Skeletal muscle cell (primary cell): ENCODE measurements around the gene HDC.

Source experiments
- DNase-seq: peaks from one replicate; pipeline ENCODE4 v3.0.0-alpha.2; 2010; ENCODE audit warnings: low read depth
- H3K4me3 ChIP-seq: 2 replicates; pipeline ENCODE4 v1.5.1; 2011; ENCODE audit warnings: low read depth, mild to moderate bottlenecking, control low read depth, low read length, moderate library complexity

The HDC gene, protein sequence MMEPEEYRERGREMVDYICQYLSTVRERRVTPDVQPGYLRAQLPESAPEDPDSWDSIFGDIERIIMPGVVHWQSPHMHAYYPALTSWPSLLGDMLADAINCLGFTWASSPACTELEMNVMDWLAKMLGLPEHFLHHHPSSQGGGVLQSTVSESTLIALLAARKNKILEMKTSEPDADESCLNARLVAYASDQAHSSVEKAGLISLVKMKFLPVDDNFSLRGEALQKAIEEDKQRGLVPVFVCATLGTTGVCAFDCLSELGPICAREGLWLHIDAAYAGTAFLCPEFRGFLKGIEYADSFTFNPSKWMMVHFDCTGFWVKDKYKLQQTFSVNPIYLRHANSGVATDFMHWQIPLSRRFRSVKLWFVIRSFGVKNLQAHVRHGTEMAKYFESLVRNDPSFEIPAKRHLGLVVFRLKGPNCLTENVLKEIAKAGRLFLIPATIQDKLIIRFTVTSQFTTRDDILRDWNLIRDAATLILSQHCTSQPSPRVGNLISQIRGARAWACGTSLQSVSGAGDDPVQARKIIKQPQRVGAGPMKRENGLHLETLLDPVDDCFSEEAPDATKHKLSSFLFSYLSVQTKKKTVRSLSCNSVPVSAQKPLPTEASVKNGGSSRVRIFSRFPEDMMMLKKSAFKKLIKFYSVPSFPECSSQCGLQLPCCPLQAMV

DNA sequence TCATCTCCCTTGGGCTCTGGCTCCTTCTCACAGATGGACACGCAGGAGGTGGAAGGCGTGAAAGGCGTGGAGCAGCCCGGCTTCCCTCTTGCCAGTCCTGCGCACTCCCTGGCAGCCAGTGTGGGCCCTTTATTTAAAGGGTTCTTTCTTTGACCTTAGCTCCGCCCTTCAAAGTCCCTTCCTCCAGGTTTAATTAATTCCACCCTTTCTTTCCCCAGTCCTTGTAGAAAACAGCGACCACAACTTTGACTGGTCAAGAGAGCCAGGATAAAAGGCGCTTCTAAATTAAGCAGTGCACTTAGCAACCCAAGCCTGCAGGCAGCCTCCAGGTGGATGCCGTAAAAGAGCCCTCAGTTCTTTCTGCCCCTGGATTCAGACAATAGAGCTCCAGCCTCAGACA is at the start of gene HDC:
Gene HDC (minus strand): TSS at position 107 of the 400 bp plus-strand sequence. CDS start 103 bp downstream, at position 4.
- H3K4me3 ChIP-seq = no peak within 1 kb of the TSS
- DNase-seq = no peak

DNA sequence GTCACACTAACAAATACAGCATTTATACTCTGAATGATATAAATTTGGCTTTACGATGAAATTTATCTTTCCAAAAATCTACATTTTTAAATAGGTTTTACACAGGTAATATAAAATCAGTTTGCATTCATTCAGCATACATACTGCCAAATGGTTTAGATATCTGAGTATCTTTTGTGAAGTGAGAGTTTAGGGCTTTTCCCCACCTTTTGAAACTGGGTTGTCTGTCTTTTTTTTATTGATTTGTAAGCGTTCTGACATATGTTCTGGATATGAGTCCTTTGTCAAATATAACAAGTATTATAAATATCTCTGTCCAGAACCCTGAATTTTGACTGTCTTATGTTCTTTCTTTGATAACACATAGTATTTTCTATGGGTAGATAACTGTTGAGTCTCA is 47.1 kb upstream of the HDC start:
- no peak overlapping the region for H3K4me3 ChIP-seq
- no peak for DNase-seq

DNA sequence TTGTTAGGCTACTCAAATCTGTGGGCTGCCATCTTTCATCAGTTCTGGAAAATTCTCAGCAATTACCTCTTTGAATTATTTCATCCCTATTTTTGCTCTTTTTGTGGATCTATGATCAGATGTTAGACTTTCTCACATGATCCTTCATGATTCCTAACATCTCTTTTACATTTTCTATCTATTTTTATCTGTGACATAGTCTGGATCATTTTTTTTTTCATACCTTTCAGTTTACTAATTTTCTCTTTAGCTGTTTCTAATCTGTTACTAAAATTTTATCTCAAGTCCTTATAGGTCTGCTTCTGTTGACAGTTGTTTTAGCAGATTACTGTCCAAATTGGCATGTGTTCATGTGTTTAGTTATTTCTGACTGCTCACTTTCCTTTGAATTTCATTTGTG is 42.3 kb upstream of the HDC start:
- DNase-seq = no peak
- H3K4me3 ChIP-seq = no peak overlapping the region

DNA sequence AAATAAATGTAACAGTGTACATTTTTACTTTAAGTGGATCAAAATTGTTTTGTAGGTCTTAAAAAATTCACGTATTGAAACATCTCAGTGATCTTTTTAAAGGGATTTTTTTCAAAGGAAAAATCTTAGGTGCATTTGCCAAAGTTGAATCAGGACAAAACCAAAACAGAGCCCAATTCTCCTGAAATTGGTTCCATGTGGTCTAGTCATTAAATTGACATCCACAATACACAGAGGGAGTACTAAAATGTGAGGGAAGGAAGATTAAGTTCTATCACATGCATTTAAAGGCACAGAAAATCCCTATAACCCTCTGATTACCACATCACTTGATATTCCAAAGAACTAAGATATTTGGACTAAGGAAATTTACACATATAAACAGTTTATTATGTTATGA is 39.3 kb upstream of the HDC start:
- no peak overlapping the region for H3K4me3 ChIP-seq
- no peak for DNase-seq

DNA sequence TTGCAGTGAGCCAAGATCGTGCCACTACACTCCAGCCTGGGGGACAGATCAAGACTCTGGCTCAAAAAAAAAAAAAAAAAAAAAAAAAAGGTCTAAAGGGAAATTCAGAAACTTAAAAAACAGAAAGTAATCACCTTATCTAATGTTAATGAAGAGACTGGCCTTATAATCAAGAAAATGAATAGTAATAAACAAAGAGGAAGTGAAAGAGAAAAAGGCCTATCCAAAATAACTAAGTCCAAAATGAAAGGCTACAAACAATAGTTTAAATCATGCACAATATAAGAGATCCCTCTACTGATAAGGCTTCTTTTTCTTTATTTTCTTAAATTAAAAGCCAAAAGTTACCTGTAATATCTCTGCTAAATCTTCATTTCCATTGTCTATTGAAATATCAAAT is 37.1 kb upstream of the HDC start:
- DNase-seq = no peak
- no peak overlapping the region for H3K4me3 ChIP-seq

DNA sequence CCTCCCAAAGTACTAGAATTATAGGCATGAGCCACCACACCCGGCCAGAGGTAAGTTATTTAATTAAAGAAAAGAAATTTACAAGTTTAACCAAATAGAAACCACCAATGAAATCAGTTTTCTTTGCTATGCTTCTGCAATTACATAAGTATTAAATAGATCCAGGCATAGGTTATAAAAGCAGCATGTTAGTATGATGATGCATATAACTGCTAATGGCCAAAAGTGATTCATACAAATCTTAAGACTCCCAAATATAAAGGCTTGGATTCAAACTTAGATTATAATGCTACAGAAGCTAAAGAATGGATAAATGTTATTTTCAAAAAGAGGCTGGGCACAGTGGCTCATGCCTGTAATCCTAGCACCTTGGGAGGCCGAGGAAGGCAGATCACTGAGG is 32.8 kb upstream of the HDC start:
- H3K4me3 ChIP-seq = no peak overlapping the region
- DNase-seq = no peak

DNA sequence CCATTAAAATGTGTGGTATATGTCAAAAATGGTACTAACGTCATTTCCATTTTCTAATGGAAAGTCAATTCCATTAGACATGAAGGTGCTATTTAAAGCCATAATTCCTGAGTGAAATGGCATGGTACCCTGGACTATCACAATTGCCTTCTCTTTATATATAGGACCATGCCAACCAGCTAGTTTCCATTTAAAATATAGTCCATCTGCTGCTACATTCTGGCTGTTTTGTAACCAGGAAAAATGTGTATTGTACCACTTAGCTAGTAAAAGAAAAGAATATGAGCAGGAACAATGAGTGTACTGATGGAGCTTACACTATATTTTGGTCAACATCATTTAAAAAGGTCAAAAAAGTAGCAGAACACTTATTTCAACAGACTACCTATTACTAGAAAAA is 30.4 kb upstream of the HDC start:
- no peak for DNase-seq
- H3K4me3 ChIP-seq = no peak overlapping the region

DNA sequence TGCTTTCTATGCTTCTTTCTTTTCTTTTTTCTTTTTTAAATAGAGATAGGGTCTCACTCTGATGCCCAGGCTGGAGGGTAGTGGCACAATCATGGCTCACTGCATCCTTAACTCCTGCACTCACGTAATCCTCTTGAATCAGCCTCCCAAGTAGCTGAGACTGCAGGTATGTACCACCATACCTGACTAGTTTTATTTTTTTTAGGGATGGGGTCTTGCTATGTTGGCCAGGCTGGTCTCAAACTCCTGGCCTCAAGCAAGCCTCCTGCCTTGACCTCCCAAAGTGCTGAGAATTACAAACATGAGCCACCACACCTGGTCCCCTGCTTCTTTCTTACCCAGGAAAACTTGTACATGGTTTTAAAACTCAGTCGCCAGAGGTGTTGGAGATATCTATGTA is 24.2 kb upstream of the HDC start:
- no peak for DNase-seq
- no peak overlapping the region for H3K4me3 ChIP-seq

DNA sequence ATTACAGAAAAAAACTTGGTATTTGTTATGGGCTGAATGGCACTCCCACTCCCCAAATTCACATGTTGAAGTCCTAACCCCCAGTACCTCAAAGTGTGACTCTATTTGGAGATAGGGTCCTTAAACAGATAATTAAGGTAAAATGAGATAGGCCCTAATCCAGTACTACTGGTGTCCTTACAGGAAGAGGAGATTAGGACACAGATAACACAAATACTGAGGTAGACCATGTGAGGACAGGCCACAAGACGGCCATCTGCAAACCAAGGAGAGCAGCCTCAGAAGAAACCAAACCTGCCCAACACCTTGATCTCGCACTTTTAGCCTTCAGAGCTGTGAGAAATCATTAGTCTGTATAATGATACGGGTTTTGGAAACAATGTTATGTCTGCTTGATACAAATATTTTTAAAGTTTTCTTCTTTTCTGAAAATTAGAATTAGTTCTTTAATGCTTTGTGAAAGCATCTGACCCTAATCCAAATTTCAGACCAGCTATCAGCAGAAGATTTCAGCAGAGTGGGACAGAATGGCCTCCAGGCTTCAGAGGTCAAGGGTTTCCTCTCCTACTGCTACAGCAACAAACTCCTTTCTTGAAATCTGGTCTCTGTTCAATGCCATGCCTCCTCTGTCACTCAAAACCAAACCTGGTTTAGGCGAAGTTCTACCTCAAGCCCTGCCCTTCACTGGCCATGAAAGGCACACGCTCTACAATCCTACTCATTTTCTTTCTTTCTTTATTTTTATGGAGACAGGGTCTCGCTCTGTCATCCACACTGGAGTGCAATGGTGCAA is 22.0 kb upstream of the HDC start:
- no peak for DNase-seq
- H3K4me3 ChIP-seq = no peak overlapping the region

DNA sequence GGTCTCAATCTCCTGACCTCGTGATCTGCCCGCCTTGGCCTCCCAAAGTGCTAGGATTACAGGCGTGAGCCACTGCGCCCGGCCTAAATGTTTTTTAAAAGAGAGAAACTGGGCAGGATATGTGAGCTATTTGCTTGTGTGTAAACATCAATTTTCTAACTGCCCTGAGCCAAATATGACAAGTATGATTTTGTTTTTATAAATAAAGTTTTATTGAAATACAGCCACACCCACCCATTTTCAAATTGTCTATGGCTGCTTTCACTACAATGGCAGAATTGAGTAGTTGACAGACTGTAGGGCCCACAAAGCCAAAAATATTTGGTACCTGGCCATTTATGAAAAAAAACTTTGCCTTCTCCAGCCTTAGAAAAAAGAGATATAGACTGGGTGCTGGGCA is 15.9 kb upstream of the HDC start:
- no peak for DNase-seq
- no peak overlapping the region for H3K4me3 ChIP-seq

DNA sequence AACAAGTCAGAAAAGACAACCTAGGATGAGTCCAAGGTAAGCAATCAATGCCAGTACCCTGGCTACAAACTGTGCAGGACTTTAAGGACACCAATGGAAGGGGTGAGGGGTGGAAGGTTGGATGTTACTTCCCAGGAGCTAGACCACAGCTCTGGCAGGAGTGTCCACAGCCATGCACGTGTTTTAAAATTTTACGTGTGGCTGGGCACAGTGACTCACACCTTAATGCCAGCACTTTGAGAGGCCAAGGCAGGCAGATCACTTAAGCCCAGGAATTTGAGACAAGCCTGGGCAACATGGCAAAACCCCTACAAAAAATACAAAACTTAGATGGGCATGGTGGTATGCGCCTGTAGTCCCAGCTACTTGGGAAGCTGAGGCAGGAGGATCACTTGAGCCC is 14.7 kb upstream of the HDC start:
- DNase-seq = no peak
- no peak overlapping the region for H3K4me3 ChIP-seq

DNA sequence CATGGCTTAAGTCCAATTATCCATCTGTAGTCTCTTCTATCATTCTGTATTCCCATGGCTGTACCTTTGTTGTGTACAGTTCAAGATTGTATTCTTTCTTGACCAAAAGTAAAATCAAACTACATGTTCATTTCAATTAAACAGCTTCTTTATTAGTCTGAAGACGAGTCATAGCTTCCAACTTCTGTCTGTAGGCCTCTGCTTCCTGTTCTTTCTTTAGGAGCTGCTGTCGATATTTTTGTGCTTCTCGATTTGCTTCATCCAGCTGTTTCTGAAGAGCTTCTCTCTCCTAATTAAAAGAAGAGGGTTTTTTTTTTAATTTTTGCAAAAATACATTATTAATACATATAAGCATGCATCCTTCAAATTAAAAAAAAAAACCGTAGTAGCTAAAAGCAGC is 13.0 kb upstream of the HDC start:
- DNase-seq = no peak
- no peak overlapping the region for H3K4me3 ChIP-seq

DNA sequence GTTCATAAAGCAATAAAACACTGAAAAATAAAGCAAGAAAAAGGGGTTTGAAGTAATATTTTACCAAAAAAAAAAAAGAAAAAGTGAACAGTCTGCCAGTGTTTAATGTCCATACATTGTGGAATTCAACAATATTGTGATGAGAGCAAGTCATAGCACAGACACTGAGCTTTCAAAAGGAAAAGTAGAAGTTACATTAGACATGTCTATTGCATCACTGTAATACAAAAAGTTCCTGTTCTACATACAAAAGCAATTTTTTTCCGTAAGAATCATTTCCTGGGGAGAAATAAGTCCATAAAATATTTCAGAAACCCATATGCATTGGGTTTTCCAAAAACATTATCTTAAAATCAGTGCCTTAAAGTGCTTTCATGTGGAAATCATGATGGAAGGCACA is 11.8 kb upstream of the HDC start:
- H3K4me3 ChIP-seq = no peak overlapping the region
- DNase-seq = no peak

DNA sequence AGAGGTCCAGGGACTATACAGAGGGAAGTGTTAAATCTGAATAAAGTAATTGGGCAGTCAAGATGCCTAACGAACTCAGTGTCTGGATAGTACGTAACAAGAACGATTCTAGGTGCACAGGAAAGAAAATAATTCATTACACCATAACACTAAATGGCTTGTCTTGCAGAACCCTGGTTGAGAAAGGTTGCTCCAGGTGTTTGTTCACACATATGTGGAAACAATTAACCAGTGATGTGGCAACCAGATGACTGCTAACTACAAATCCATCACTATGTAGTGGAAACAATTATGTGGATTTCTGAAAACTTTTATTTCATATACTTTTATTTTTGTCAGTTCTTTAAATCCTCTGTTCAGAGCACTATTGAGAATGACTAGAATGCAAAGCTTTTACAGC is 10.4 kb upstream of the HDC start:
- H3K4me3 ChIP-seq = no peak overlapping the region
- no peak for DNase-seq

DNA sequence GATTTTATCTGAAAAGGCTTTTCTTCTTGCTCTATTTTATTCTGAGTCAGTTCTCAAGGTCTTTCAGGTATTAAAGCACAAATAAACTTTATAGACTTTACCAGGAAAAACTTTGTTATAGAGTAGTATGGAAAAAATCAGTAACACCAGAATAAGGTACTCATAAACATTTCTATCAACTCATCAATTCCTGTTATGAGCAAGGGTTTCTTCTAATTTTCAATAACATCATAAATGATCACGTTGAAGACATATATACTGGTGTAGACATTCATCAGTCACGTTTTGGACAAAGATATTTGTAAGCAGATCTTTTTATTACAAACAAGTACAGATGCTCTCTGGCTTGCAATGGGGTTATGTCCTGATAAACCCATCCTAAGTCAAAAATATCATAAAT is 9.6 kb upstream of the HDC start:
- DNase-seq = no peak
- H3K4me3 ChIP-seq = no peak overlapping the region

DNA sequence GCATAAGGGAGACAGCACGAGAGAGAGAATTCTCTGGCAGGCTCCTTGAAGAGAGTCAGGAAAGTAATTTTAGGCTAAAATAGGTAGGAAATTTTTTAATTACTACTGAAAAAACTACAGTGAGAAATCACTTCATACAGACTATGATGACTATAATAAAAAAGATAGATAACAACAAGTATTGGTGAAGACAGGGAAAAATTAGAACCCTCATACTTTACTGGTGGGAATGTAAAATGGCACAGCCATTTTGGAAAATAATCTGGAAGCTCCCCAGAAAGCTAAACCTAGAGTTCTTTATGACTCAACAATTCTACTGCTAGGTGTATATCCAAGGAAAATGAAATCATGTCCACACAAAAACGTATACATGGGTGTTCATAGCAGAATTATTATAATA is 2.1 kb upstream of the HDC start:
- no peak overlapping the region for H3K4me3 ChIP-seq
- no peak for DNase-seq

DNA sequence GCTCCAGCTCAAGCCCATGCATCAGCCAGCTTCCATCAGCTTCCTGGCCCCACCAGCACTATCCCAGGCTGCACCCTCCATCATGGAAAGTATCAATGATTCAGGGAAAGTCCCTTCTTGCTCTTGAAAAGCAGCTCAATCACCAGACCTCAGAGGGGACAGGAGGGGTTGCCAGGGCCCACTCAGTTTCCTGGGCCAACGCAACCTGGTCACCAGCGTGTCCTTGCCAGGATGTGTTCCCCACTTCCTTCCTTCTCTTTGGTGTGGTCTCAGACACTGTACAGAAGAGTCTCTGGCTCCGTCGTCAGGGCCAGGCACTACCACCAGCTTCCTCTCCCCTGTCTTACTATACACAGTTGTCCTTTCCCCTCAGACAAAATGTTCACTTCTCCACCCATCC is 3.0 kb downstream of the HDC start:
- no peak overlapping the region for H3K4me3 ChIP-seq
- no peak for DNase-seq

DNA sequence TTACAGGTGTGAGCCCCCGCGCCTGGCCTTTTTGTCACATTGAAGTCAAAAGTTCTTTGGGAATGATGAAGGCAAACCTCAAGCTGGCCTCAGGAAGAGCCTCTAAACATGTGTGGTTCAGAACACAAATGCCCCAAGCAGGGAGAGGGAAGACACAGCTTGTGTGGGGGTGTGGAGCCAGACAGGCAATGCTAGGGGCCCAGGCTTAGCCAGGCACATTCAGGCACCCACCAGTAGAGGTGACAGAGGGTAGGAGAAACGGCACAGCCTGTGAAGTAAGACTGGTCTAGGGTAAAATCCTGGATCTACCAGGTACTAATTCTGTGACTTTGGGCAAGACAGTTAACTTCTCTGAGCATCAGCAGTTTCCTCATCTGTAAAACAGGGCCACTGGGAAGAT is 3.5 kb downstream of the HDC start:
- no peak overlapping the region for H3K4me3 ChIP-seq
- no peak for DNase-seq

DNA sequence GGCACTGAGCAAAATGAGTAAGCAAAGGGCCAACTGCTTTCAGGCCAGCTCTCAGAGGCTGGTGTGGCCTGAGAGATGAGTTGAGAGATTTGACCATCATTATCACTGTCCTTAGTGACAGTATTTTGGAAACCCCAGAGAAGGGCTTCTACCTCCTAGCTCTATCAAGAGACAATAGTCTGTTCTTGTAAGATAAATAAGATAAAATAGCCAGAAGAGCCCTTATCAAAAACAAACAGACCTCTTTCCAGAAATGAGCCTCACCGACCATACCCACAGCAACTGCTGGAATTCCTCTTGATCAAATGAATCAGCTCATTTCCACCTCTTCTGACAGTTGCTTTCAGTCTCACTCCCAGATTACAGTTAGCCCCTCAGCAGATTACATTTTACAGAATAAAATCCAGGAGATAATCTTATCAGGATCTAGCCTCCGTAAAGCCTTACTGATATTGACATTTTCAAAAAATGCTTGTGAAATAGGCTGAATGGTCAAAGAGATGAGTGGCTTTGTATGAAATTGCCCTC is 4.5 kb downstream of the HDC start:
- H3K4me3 ChIP-seq = no peak overlapping the region
- DNase-seq = no peak

DNA sequence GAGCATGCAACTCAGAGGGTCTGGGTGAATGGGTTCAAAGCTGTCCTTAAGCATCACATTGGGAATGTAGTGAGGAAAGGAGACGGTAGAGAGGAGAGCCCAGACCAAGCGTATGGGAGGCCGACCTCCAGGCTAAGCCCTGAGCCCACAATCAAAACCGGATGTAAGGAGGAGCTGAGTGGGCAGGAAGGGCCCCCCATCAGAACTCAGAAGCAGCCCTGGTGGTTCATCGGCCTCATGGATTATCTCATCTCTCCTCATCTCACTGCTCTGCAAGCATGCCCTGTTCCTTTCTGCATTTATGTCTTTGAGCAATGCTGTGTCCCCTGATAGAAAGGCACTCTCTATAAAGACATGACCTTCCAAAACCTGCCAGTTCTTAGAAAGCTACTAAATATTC is 6.2 kb downstream of the HDC start:
- no peak for DNase-seq

More for the DNA sequence above, 6.2 kb downstream of the HDC start:
- no peak overlapping the region for H3K4me3 ChIP-seq
